Measurements from ENCODE around the gene CPM.

CPM gene

DNA sequence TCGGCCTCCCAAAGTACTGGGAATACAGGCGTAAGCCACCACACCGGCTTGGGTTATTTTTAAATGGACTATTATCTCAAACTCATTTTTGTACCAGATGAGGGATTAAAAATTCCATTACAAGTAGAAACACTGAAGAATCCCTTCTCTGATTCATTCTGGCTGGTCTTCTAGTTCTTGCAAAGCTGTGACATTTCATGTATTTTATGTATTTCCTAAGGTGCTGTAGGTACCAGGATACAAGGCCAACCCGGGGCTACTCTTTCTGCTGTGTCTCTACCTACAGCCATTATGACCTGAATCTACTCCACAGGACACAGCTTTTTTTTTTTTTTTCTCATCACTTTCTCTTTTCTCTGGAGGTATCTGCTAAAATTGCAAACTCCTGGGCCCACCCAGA lies 24.9 kb downstream of the CPM start:
- no peak for DNase-seq

DNA sequence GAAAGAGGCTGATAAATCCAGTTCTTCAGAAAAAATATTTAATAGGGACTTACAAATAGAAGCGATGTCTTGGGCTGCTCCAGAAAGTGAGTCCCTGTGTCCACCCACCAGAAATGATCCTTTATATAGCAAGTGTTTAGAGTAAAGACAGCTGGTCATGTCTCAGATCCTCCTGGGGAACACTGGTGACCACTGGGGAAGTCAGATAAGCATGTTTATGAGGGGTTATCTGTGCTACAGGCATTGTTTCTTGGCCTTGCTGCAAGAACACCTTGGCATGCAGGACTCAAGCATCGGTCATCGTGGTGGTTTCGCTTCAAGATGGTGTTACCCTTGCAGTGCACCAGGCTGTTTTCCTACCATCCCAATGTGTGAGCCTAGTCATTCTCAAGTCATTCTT lies 27.2 kb downstream of the CPM start:
- DNase-seq: no peak

DNA sequence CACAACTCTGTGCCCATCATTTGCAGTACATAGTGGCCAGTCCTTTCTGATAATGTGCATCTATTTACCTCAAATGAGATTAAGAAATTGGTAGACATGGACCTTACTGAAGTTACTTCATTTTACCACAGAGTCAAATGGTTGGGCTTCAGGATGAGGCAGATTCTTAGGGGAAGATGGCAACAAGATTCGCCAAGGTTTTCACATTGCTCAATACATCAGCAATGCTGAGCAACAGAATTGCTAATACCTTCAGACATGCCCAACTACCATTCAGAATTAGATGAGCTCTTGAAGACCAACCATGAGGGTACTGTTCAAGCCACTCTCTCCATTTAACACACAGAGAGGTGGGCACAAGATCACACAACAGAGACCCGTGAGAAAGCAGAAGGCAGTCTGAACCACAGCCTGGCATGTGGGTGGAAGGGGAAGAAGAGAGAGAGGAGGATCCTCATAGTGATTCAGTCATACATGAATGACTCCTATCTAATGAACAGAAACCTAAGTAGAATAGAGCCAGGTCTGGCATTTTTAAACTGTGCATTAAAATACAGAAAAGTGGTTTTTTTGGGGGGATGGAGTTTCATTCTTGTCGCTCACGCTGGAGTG lies 28.5 kb downstream of the CPM start:
- no peak for DNase-seq

GRCh38 chr12:68903511-68903910 lies 29.5 kb downstream of the CPM start:
- DNase-seq: peak in 1 of 56 donors; percentile 2

- DNase-seq: no peak
Measured at GRCh38 chr12:68901551-68901950, 31.4 kb downstream of the CPM start.

- no peak for DNase-seq
Measured at GRCh38 chr12:68901145-68901544, 31.8 kb downstream of the CPM start.

GRCh38 chr12:68900241-68900640 lies 32.7 kb downstream of the CPM start:
- DNase-seq: no peak

DNA sequence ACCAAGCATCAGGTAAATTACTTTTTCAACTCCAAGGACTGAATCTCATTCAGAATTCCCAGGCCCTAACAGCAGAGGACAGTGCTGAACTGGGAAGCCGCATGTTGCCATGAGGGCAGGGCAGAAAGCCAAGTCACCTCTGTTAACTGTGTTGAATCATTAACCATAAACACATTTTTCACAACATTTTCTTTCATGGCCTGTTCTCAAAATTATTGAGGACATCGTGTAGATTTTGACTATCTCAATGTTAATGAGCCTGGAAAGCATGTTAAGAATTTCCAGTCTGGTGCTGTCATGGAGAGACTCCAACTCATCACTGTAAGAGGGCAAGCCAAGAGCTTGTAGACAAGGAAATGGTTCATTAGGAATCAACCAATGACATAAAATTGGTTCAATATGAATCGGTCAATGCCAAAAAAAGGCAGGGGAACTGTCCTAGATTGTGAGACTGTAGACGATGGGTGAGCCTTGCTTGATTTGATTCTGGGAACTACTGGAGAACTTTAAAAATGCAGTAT lies 33.7 kb downstream of the CPM start:
- peak in 10 of 56 donors; percentile 4 to 27 (median 10) for DNase-seq

- no peak for DNase-seq
Measured at GRCh38 chr12:68896881-68897540, 36.0 kb downstream of the CPM start.

- no peak for DNase-seq
Measured at GRCh38 chr12:68894276-68894855, 38.6 kb downstream of the CPM start.

DNA sequence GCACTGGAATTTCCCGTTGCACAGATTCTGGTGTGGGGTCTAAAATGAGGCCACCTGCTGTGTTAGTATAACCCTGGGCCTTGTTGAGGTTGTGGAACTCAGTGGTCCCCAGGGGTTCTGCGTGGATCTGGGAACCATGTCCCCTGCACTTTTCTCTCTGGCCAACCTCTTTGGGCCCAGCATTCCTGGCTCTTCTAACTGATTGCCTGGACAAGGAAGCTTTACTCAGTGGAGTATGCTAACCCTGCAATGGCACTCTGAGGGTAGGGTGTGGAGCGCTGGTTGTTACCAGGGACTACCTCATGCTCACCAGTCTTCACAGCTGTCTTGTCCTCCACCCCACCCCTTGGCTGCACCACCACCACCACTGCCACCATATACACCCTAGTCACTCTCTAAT lies 39.2 kb downstream of the CPM start:
- no peak for DNase-seq

DNA sequence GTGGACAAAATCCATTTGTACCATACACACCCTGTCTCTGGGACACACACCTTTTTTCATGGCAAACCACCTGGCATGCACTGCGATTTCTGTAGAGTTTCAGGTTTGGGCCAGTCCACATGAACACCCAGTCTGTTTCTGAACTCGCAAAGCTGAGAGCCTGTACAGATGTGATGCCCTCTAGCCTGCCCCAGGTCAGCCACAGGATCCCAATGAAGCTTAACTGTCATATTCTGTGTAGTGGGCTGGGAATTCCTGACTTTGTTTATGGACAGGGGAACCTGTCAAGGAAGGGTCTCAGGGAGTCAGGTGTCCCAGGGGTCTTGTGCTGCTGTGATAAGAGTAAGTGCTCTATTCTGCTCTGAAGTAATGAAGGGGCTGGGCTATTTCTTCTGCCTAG lies 39.8 kb downstream of the CPM start:
- DNase-seq: no peak

DNA sequence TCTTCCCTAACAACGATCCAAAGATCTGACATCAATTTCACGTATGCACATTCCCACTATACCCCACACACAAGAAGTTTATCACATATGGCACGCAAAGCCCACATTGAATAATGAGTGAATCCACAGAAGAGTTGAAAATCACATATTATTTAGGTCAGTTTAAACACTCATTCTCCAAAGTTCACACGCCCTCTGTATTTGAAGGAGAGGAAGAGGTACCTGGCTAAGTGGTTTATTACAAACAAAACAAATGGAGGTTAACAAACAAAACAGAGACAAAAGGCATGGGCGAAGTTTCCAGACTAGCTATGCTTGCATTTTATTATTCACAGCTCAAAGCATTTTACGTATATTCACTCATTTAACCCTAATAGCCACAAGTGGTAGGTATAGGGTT lies 41.8 kb downstream of the CPM start:
- DNase-seq: no peak

DNA sequence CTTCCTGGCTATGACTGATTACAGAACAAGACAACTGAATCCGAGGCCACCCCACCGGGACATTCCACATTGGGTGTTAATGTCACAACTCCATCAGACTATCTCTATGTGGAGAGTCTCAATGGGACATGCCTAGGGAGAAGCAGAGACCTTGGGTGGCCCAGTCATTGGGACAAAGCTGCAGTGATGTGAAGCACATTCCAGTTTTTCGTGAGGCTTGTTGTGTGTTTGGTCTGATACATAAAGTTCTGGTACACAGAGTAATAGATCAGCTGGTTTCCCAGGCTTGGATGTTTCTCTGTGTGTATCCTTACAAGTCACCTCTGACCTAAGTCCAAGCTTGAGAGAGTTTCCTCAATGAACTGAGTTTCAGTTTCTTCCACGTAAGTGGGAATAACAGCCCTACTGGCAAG lies 42.3 kb downstream of the CPM start:
- no peak for DNase-seq

DNA sequence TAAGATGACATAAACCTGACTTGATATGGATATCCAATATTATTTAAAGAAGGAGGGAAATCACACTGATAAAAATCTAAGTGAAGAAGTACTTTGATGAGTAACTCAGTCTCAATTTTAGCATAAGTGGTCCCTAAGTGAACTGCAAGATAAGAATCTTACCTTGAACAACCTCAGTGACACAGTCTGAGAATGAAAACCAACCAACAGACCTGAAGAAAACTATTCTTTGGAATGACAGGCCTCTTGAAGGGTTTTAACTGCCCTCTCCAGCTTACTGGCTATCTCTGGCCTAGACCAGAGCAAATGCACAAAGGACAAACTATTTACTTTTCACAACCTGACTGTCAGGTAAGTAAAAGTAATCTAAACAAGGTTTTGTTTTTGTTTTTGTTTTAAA lies 44.7 kb downstream of the CPM start:
- no peak for DNase-seq

GRCh38 chr12:68887641-68888040 lies 45.3 kb downstream of the CPM start:
- DNase-seq: no peak

DNA sequence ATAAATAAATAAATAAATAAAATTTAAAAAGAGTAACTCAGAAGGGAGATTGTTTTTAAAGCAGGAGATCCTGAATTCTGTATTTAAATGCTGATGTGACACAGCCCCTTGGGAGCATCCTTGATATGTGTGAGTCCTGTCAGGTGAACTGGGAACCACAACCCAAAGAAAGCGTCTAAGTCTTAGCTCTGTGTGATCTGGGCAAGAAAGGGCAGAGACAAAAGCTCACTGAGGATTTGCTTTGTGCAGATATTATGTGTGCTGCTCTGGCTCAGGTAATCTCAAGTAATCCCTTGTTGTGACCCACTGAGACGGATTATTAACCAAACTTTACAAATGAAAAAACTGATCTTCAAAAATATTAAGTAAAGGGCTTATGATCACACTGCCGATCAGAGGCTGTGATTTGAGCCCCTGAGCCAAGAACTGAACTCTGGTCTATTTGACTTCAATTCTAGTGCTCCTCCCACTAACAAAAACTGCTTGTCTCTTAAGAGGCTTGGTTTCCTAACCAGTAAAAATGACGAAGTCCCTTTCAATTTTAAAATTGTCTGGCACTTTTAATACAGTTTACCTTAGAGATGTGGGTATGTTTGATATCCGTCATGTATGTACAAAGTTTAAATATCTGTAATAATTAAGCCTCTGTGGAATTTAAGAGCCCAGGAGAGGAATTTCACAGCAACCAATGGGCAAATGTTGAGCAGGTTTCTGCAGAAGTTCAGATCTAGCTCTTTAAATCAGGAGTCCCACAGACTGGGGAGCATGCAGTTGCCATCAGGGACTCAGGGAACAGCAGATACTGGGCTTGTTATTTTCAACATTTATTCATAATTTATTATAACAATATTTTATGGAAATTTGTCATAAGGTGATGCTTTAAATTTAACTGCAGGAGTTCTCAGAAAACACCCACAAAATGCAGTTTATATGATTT lies 46.1 kb downstream of the CPM start:
- DNase-seq: no peak

DNA sequence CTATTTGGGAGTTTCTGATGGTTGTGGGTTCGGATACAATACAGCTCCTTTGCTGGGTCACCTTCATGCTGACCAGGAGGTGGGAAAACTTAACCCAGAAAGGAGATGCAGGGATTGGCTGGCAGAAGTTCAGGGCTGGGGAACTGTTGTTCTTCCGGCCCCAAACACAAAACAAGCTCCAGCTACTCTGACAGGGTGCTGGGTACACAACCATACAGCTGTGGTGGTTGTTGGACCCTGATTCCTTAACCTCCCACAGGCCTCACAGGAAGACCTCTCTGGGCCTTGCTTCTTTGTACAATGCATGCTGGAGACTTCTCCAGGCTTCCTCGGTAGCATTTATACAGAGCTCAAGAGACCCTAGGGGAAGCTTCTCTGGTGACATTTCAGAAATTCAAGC lies 47.6 kb downstream of the CPM start:
- no peak for DNase-seq

DNA sequence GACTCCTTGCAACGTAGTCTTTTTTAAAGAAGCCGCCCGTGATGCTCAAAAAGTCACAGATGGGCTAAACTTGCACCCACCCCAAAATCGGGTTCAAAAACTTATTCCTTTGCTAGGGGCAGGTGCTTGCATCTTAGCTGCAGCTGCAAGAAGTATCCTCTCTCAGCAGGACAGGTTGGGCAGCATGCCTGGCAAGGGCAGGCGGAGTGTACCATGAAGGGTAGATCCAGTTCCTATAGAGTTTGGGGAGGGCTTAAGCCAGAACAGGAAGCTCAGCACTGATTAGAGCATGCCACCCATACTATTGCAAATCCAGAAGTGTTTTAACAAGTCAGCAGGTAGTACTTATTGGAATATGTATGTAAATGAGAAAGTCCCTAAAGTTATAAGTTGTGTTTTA lies 48.7 kb downstream of the CPM start:
- no peak for DNase-seq

DNA sequence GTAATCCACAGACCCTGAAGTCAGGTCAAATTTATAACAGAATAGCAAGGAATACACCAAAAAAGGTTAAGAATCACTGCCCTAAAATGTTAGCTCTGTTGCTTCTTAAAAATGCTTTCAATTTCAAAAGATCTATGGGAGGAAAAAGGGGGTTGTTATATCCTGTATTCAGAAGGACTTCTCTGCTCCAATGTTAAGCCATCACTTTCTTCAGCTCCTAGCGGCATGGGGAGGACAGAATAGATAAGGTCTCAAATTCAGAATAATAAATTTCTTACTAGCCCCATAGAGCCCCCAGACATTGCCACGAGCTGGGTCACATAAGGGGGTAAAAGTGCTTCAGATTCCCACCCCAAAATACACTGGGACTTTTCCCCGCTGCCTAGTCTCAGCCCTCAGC lies 49.8 kb downstream of the CPM start:
- DNase-seq: no peak

DNA sequence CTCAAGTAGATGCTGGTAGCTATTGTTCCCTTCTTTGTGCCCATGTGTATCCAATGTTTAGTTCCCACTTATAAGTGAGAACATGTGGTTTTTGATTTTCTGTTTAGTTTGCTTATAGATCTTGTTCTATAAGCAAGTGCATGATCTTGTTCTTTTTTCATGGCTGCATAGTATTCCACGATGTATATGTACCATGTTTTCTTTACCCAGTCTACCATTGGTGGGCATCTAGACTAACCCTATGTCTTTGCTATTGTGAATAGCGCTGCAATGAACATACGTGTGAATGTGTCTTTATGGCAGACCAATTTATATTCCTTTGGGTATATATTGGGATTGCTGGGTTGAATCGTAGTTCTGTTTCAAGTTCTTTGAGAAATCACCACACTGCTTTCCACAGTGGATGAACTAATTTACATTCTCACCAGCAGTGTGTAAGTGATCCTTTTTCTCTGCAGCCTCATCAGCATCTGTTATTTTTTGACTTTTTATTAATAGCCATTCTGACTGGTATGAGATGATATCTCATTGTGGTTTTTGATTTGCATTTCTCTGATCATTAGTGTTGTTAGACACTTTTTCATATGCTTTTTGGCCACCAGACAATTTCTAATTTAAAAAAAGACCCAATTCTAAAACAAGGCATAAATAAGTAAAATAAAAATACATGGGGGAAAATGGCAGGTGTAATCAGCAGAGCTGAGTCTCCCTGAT lies 50.6 kb downstream of the CPM start:
- DNase-seq: no peak

All from amygdala (tissue), 56 donors.